Measurements from ENCODE around the gene HHIP. TPM values are rescaled to one million over a fixed set of nuclear protein-coding genes. Genes with fewer than 3 reads are reported as not detected.

Gene HHIP
- total and polyA plus RNA-seq, 8 donors = 0.12 to 25.3 (median 0.65) TPM

- WGBS, 2 donors = 69 to 70% methylated on average over 3 of the region's 3 CpGs
- no peaks in the 10 kb centered on the region for H3K36me3 ChIP-seq
- intact Hi-C loops (cut with DNase I) = no loop called here
- no peaks in the 10 kb centered on the region for H3K4me1 ChIP-seq
- no peak for TF ChIP-seq CTCF (IDR thresholded peaks at IDR 0.05)
- H3K27me3 ChIP-seq = no peaks in the 10 kb centered on the region
- ATAC-seq (no peak), DNase-seq (no peak), FAIRE-seq (no peak)
- no peaks in the 10 kb centered on the region for H3K9me3 ChIP-seq
- no peak overlapping the region for H3K4me3 ChIP-seq
- H3K27ac ChIP-seq = no peak overlapping the region
These were observed 30.9 kb upstream of the HHIP start for GRCh38 chr4:144614850-144615585.

- DNase-seq (no peak), ATAC-seq (no peak), FAIRE-seq (no peak)
- intact Hi-C loops (cut with DNase I) = no loop called here
- Histone ChIP-seq H3K4me3 (no peak overlapping the region), H3K27ac (no peak overlapping the region), H3K9me3 (no peaks in the 10 kb centered on the region), H3K36me3 (no peaks in the 10 kb centered on the region), H3K27me3 (no peaks in the 10 kb centered on the region), H3K4me1 (no peaks in the 10 kb centered on the region)
- TF ChIP-seq CTCF (IDR thresholded peaks at IDR 0.05) = no peak
- WGBS, 2 donors = 54 to 61% methylated on average over 3 of the region's 3 CpGs
These were observed 24.3 kb upstream of the HHIP start for GRCh38 chr4:144621681-144622080.

GRCh38 chr4:144627663-144628076 is 18.3 kb upstream of the HHIP start:
- DNase-seq = no peak
- no peak for ATAC-seq
- Histone ChIP-seq H3K27me3 (no peaks in the 10 kb centered on the region), H3K36me3 (no peaks in the 10 kb centered on the region), H3K4me1 (no peaks in the 10 kb centered on the region), H3K27ac (no peak overlapping the region), H3K4me3 (no peak overlapping the region), H3K9me3 (no peaks in the 10 kb centered on the region)
- no peak for FAIRE-seq
- no peak for TF ChIP-seq CTCF (IDR thresholded peaks at IDR 0.05)
- intact Hi-C loops (cut with DNase I) = no loop called here
- WGBS, 2 donors = 27 to 35% methylated on average over 2 of the region's 2 CpGs

- 92% methylated on average over 6 of the region's 6 CpGs for WGBS, 2 donors
- H3K36me3 ChIP-seq = no peaks in the 10 kb centered on the region
- H3K27me3 ChIP-seq = no peaks in the 10 kb centered on the region
- FAIRE-seq = no peak
- ATAC-seq = no peak
- no peaks in the 10 kb centered on the region for H3K4me1 ChIP-seq
- intact Hi-C loops (cut with DNase I) = no loop called here
- H3K27ac ChIP-seq = no peak overlapping the region
- no peak overlapping the region for H3K4me3 ChIP-seq
- no peaks in the 10 kb centered on the region for H3K9me3 ChIP-seq
- no peak for DNase-seq
- no peak for TF ChIP-seq CTCF (IDR thresholded peaks at IDR 0.05)
These were observed 12.7 kb upstream of the HHIP start for GRCh38 chr4:144633215-144633614.

- H3K27me3 ChIP-seq = no peaks in the 10 kb centered on the region
- no peak overlapping the region for H3K4me3 ChIP-seq
- H3K9me3 ChIP-seq = no peaks in the 10 kb centered on the region
- no peaks in the 10 kb centered on the region for H3K4me1 ChIP-seq
- no peak for ATAC-seq
- TF ChIP-seq CTCF (IDR thresholded peaks at IDR 0.05) = no peak
- 86 to 92% methylated on average over 6 of the region's 6 CpGs for WGBS, 2 donors
- FAIRE-seq = no peak
- H3K27ac ChIP-seq = no peak overlapping the region
- intact Hi-C loops (cut with DNase I) = no loop called here
- no peaks in the 10 kb centered on the region for H3K36me3 ChIP-seq
- DNase-seq = no peak
These were observed 10.8 kb upstream of the HHIP start for GRCh38 chr4:144634978-144635747.
